IMR-90 (cell line): Measurements from ENCODE around the gene PBX3. TPM values are rescaled to one million over a fixed set of nuclear protein-coding genes. Genes with fewer than 3 reads are reported as not detected.

ENCODE experiments used
- ATAC-seq: fragments of 200-7000 bp; cut with Tn5 transposase; 2 replicates; pipeline ENCODE4 v1.9.1; 2020; ENCODE audit warnings: low read depth, mild to moderate bottlenecking, moderate library complexity
- BruUV-seq: library from RNA; stranded (reverse); fragments of 400-500 nt; replicated peaks from 2 replicates; lab custom pipeline; 2021; lab: Mats Ljungman, UMichigan
- CTCF ChIA-PET: fragments of 300-600 bp; formaldehyde crosslinking; extraction: SDS; loops from one replicate; lab custom pipeline; 2021; ENCODE audit warnings: antibody characterized with exemption; lab: Yijun Ruan, JAX
- POLR2A ChIA-PET: fragments of 300-600 bp; sonication (Branson Sonifier 250); formaldehyde crosslinking; loops from one replicate; lab custom pipeline; 2022; ENCODE audit warnings: antibody characterized with exemption; ENCODE audit not compliant: unreplicated experiment; lab: Charles Lee
- DNase-seq: peaks from one replicate; pipeline ENCODE4 v3.0.0; 2013
- H2AFZ ChIP-seq: replicated peaks from 2 replicates; pipeline ENCODE3; 2013; ENCODE audit warnings: low read length, mild to moderate bottlenecking; ENCODE audit not compliant: poor library complexity
- H2AK5ac ChIP-seq: 2 replicates; pipeline ENCODE4 v1.6.1; 2013; ENCODE audit warnings: low read depth, low read length, inconsistent platforms
- H2AK9ac ChIP-seq: replicated peaks from 2 replicates; pipeline ENCODE3; 2013; ENCODE audit warnings: mild to moderate bottlenecking, low read depth, low read length, moderate library complexity; ENCODE audit not compliant: poor library complexity
- H2BK120ac ChIP-seq: 2 replicates; pipeline ENCODE4 v1.6.1; 2013; ENCODE audit warnings: low read depth, low read length, inconsistent platforms
- H2BK15ac ChIP-seq: 3 replicates; pipeline ENCODE4 v1.6.1; 2013; ENCODE audit warnings: low read depth, low read length, inconsistent platforms
- H2BK20ac ChIP-seq: 2 replicates; pipeline ENCODE4 v1.6.1; 2013; ENCODE audit warnings: low read depth, mild to moderate bottlenecking, inconsistent platforms, low read length, moderate library complexity
- H2BK5ac ChIP-seq: 2 replicates; pipeline ENCODE4 v1.6.1; 2013; ENCODE audit warnings: mild to moderate bottlenecking, low read depth, low read length, inconsistent platforms; ENCODE audit not compliant: poor library complexity, severe bottlenecking
- H3K14ac ChIP-seq: replicated peaks from 2 replicates; pipeline ENCODE4 v1.6.1; 2013; ENCODE audit warnings: low read depth, low read length, inconsistent platforms
- H3K18ac ChIP-seq: 2 replicates; pipeline ENCODE4 v1.6.1; 2013; ENCODE audit warnings: low read depth, low read length, control low read depth
- H3K23ac ChIP-seq: 2 replicates; pipeline ENCODE4 v1.6.1; 2013; ENCODE audit warnings: low read depth, low read length, inconsistent platforms
- H3K27ac ChIP-seq: 2 replicates; pipeline ENCODE4 v1.5.1; 2013; ENCODE audit warnings: mild to moderate bottlenecking, control low read depth, low read length; ENCODE audit not compliant: insufficient read depth
- H3K27me3 ChIP-seq: 2 replicates; pipeline ENCODE4 v1.6.1; 2013; ENCODE audit warnings: low read length; ENCODE audit not compliant: control insufficient read depth, insufficient read depth
- H3K36me3 ChIP-seq: 2 replicates; pipeline ENCODE4 v1.6.1; 2013; ENCODE audit warnings: low read length, mixed read lengths; ENCODE audit not compliant: control insufficient read depth, insufficient read depth
- H3K4ac ChIP-seq: 2 replicates; pipeline ENCODE4 v1.6.1; 2013; ENCODE audit warnings: low read depth, low read length, inconsistent platforms
- H3K4me1 ChIP-seq: 2 replicates; pipeline ENCODE4 v1.6.1; 2013; ENCODE audit warnings: low read length, mixed read lengths; ENCODE audit not compliant: control insufficient read depth, insufficient read depth
- H3K4me2 ChIP-seq: 2 replicates; pipeline ENCODE4 v1.6.1; 2013; ENCODE audit warnings: low read depth, mild to moderate bottlenecking, control low read depth, low read length, moderate library complexity
- H3K4me3 ChIP-seq: 2 replicates; pipeline ENCODE4 v1.5.1; 2013; ENCODE audit warnings: low read depth, mild to moderate bottlenecking, control low read depth, low read length, moderate library complexity; ENCODE audit not compliant: insufficient read depth
- H3K56ac ChIP-seq: 2 replicates; pipeline ENCODE4 v1.6.1; 2013; ENCODE audit warnings: low read length, inconsistent platforms; ENCODE audit not compliant: insufficient read depth; ENCODE audit errors: extremely low read depth
- H3K79me1 ChIP-seq, 2 experiments: 2 replicates each; pipeline ENCODE4 v1.6.1; 2013; ENCODE audit warnings: low read length in 2 of 2, inconsistent platforms in 1 of 2, low read depth in 1 of 2
- H3K9ac ChIP-seq: 2 replicates; pipeline ENCODE4 v1.6.1; 2013; ENCODE audit warnings: low read depth, low read length, control low read depth
- H3K9me1 ChIP-seq: 2 replicates; pipeline ENCODE4 v1.6.1; 2013; ENCODE audit warnings: low read length, inconsistent platforms; ENCODE audit not compliant: insufficient read depth
- H3K9me3 ChIP-seq: 2 replicates; pipeline ENCODE4 v1.6.1; 2013; ENCODE audit warnings: low read length; ENCODE audit not compliant: control insufficient read depth, insufficient read depth
- H4K20me1 ChIP-seq: 2 replicates; pipeline ENCODE4 v1.6.1; 2013; ENCODE audit warnings: low read length, inconsistent platforms; ENCODE audit not compliant: insufficient read depth
- H4K5ac ChIP-seq: 2 replicates; pipeline ENCODE4 v1.6.1; 2013; ENCODE audit warnings: mild to moderate bottlenecking, low read depth, low read length, control low read depth
- H4K8ac ChIP-seq, 2 experiments: 2 replicates each; pipeline ENCODE4 v1.6.1; 2013; ENCODE audit warnings: low read depth in 2 of 2, low read length in 2 of 2, control low read depth in 1 of 2, inconsistent platforms in 1 of 2
- H4K91ac ChIP-seq: 2 replicates; pipeline ENCODE4 v1.6.1; 2013; ENCODE audit warnings: low read depth, low read length, inconsistent platforms; ENCODE audit not compliant: insufficient read depth
- MAFK ChIP-seq: IDR thresholded peaks from 2 replicates; pipeline ENCODE4 v1.6.1; 2012; ENCODE audit warnings: low read depth, low read length, improper control_type of control experiment
- USF2 ChIP-seq: fragments of 150-350 bp; IDR thresholded peaks from 2 replicates; pipeline ENCODE4 v1.6.1; 2017; ENCODE audit warnings: mild to moderate bottlenecking, antibody characterized with exemption, low read length, low read depth
- dilution Hi-C: fragments of 300-500 bp; cut with HindIII; formaldehyde crosslinking; loops from one replicate; pipeline ENCODE4 v1.14.3; 2018; ENCODE audit warnings: low sequenced_read_pairs; ENCODE audit not compliant: unreplicated experiment
- in situ Hi-C: fragments of 300-500 bp; cut with MboI; formaldehyde crosslinking; loops from 3 replicates; pipeline ENCODE4 v1.14.3; 2019; ENCODE audit warnings: low sequenced_read_pairs, inconsistent platforms, mixed read lengths
- intact Hi-C: fragments of 100-400 bp; cut with micrococcal nuclease; formaldehyde crosslinking; loops from 2 replicates; pipeline ENCODE4 v1.10.0; 2022
- polyA plus RNA-seq, 3 experiments: library from polyadenylated mRNA; depleted of rRNA; stranded (reverse); fragments of >200 nt; gene quantifications; 2 replicates each; pipeline ENCODE4 v1.2.3, GENCODE V29; 2012; ENCODE audit warnings: low replicate concordance in 1 of 3
- total RNA-seq: library from RNA; depleted of rRNA; stranded (reverse); fragments of >200 nt; gene quantifications from 2 replicates; pipeline ENCODE4 v1.2.3, GENCODE V29; 2012

Gene PBX3
- total and polyA plus RNA-seq, 2 of the 4 experiments (the other 2 are of a cell fraction): 12.0 to 15.6 TPM

- Histone ChIP-seq H4K8ac (no peak overlapping the region), H2AK5ac (no peak overlapping the region), H3K27me3 (no peaks in the 10 kb centered on the region), H3K4me2 (peak overlapping the region; percentile 26; the same call in 1 of the 2 replicates), H2BK15ac (no peak overlapping the region), H3K23ac (peak overlapping the region; percentile 47; the same call in 1 of the 2 replicates), H3K4me1 (peaks cover 3% of the 10 kb centered on the region; the same call in 1 of the 2 replicates), H4K20me1 (no peaks in the 10 kb centered on the region; the same call in 1 of the 2 replicates), H2AFZ (no peak overlapping the region), H3K9me1 (0 out of 2 replicates have a peak, but pooled peaks cover 4% of the 10 kb centered on the region), H2BK20ac (no peak overlapping the region), H2BK5ac (no peak overlapping the region), H3K36me3 (no peaks in the 10 kb centered on the region), H3K18ac (no peak overlapping the region), H4K91ac (no peak overlapping the region), H2AK9ac (no peak overlapping the region), H3K14ac (no peak overlapping the region), H3K9me3 (no peaks in the 10 kb centered on the region), H4K5ac (no peak overlapping the region), H3K4me3 (no peak overlapping the region), H3K27ac (no peak overlapping the region), H3K9ac (no peak overlapping the region), H3K4ac (no peak overlapping the region), H2BK120ac (no peak overlapping the region), H3K79me1 (peaks cover 19 to 39% of the 10 kb centered on the region in 2 experiments), H3K56ac (no peak overlapping the region)
- peak; percentile 10; the same call in 1 of the 2 replicates for TF ChIP-seq MAFK
- no peak for TF ChIP-seq USF2
- dilution Hi-C loops (no loop called here), intact Hi-C loops (no loop called here), in situ Hi-C loops (no loop called here)
- ChIA-PET CTCF (no interaction called here), POLR2A (no interaction called here)
- no TSS peak for BruUV-seq
- peak; percentile 67 for DNase-seq
- peak; percentile 57 for ATAC-seq
Observed at GRCh38 chr9:125854553-125855275, 107.5 kb downstream of the PBX3 start.
